CD4-positive, alpha-beta T cell treated with Interleukin-4 for 1 hour (primary cell): ENCODE measurements around the gene NME7.
"Not testable (repeated sequence)": the region's sequence is repeated elsewhere in the genome, so short reads cannot be mapped to it uniquely, and the experiment has no call there.

Experiments
- DNase-seq, 2 donors: peaks; one replicate each; pipeline ENCODE4 v3.0.0-alpha.2; 2020 to 2022

NME7 gene, protein sequence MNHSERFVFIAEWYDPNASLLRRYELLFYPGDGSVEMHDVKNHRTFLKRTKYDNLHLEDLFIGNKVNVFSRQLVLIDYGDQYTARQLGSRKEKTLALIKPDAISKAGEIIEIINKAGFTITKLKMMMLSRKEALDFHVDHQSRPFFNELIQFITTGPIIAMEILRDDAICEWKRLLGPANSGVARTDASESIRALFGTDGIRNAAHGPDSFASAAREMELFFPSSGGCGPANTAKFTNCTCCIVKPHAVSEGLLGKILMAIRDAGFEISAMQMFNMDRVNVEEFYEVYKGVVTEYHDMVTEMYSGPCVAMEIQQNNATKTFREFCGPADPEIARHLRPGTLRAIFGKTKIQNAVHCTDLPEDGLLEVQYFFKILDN

DNA sequence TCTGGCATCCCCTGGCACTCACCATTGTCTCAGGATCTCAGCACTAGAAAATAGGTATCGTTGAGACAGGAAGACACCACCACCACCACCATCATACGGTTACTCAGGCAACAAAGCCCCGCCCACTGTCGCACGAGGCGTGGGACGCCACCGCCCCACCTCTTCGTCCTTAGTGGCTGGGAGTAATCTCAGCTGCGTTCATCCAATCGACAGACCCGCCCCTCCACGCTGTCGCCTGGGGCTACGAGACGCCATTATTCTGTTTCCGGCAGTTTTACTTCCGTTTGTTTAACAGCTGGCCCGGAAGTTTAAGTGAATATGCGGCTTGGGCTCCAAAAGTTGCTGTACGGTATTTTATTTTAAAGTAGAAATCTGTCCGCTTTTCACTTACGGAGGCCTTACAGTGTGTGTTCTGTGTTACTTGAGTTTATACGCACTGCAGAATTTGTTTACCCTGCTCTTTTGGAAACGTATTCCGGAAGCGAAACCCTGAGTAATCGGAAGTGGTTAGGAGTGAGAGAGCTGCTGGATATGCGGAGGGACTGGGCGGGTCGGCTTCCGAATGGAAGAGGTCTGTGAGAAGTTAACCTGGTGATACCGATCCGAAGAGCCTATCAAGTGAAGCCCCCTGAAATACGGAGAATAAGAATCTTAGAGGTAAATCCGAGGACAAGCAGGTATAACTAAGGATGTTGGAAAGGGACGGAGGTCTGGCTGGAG, at the start of gene NME7, which contains the start of gene BLZF1:
NME7 (minus strand) TSS at position 112 of the 720 bp plus-strand sequence; CDS start at position 25, 87 bp downstream.
BLZF1 (plus strand) TSS at position 510 of the 720 bp plus-strand sequence. CDS start 1,328 bp downstream, outside the sequence.
- DNase-seq = peak; percentile 98

DNA sequence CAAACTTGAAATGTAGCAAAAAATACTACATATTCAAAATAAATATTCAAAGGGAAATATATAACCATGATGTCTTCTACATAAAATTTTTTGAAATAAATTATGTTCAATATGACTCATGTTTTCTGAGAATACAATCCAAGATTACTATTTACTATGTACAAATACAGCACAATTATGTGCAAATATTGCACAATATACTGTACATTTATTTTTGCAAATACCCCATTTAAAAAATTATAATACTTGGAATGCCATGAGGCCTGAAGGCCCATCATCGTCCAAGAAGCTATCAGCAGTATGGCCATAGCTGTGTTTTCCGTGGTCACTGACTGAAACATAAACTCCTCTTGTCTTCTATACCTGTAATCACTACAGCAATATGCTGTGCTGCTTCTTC, 47.4 kb upstream of the NME7 start:
- DNase-seq = no peak

DNA sequence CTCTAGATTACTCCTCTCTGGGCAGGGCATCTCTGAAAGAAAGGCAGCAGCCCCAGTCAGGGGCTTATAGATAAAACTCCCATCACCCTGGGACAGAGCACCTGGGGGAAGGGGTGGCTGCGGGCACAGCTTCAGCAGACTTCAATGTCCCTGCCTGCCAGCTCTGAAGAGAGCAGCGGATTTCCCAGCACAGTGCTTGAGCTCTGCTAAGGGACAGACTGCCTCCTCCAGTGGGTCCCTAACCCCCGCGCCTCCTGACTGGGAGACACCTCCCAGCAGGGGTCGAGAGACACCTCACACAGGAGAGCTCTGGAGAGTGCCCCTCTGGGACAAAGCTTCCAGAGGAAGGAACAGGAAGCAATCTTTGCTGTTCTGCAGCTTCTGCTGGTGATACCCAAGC, 40.7 kb upstream of the NME7 start:
- not testable (repeated sequence) for DNase-seq

DNA sequence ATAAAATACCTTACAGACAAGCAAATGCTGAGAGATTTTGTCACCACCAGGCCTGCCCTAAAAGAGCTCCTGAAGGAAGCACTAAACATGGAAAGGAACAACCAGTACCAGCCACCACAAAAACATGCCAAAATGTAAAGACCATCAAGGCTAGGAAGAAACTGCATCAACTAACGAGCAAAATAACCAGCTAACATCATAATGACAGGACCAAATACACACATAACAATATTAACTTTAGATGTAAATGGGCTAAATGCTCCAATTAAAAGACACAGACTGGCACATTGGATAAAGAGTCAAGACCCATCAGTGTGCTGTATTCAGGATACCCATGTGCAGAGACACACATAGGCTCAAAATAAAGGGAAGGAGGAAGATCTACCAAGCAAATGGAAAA, 35.0 kb upstream of the NME7 start:
- not testable (repeated sequence) for DNase-seq

DNA sequence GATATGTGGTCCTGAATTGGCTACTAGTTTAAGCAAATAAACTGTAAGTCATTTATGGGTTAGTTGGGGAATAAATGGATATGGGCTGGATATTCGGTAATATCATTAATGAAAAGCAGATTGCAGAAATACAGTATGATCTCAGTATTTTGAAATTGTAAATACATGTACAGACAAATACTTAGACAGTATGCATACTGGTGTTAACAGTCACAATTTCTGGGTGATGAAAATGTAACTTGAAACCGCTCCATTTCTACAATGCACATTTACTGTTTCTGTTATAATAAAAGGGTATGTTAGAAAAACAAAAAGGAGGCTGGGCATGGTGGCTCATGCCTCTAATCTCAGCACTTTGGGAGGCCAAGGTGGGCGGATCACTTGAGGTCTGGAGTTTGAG, 28.4 kb upstream of the NME7 start:
- no peak for DNase-seq

DNA sequence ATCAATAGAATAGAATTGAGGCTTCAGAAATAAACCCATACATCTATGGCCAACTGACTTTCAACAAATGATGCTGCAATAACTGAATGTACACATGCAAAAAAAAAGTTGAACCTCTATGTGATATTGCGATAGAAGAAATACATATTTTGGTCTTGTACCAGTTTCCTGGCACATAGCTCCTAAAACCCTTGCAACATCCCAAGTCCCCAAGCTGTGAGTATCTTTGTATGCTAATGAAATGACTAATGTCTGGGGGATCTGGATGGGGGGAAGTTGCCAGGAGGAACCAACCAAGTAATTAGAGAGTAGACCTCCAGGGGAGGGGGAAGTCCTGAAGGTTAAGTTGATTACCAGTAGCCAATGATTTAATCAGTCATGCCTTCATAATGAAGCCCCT, 24.8 kb upstream of the NME7 start:
- no peak for DNase-seq

DNA sequence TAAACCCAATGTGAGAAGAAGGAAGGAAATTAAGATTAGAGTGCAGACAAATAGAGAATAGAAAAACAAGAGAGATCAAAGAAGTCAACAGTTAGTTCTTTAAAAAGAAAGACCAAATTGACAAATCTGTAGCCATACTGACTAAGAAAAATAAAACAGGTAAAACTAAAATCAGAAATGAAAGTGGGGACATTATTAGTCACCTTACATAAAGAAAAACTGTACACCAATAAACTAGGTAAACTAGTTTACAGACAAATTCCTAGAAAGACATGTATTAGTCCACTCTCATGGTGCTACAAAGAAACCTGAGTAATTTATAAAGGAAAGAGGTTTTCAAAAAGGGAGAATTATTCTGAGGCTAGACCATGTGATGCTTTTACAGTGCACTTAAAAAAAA, 22.7 kb upstream of the NME7 start:
- DNase-seq = no peak

DNA sequence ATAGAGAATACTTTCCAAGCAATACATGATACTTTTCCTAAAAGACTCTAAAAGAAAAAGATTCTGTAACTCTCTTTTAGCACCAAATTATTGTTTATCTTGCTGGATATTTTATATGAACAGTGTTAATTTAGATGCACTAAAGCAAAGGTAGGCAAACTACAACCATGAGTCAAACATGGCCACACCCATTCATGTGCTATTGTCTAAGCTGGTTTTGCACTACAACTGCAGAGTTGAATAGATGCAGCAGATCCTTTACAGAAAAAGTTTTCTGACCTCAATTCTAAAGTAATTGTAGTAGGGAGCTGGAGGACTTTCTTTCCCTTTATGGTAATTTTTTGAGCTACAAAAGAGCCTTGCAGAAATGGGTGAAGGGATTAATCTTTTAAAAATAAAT, 19.8 kb upstream of the NME7 start:
- DNase-seq = no peak

DNA sequence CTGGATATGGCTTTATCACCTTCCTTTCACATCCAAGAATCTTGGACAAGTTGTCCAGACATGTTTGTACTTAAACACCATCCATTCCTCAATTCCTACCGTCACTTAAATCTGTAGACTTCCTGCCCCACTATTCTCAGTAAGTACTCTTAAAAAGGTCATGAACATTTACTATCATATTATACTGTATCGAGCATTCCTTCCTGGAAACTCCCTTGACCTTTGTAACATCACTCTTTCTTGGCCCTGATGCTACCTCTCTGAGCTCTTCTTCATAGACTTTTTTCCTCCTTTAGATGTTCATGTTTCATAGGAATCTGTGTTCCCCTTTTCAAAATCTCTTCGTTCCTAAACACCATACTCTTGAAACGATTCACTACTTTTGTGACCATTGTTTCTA, 15.9 kb upstream of the NME7 start:
- DNase-seq = no peak

DNA sequence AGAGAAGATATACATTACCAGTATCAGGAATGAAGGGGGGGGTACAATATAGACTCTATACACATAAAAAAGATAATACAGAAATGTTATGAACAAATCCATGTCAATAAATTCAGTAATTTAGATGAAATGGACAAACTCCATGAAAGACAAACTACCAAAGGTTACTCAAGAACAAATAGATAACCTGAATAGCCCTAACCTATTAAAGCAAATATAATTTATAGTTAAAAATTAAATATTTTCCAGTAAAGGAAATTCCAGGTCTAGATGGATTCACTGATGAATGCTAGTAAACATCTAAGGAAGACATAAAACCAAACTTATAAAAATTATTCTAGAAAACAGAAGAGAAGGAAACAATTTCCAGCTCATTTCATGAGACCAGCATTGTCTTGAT, 13.6 kb upstream of the NME7 start:
- no peak for DNase-seq

DNA sequence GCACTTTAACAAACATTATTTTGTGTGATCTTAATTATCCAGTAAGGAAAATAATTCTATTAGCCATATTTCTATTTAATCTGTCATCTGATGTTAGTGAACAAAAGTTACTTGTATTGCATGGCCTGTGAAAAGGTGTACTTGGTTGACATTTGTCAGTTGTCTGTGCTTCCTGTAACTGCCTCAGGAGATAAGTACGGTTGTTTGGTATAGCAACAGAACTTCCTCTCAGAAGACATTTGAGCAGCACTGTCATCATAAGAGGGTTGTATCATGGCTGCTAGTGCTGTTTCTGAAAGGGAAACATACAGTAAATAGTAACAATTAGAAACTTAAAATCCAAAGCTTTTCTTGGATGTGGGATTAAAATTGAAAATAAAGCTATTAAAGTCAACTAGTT, 3.8 kb upstream of the NME7 start:
- DNase-seq = peak in 1 of 2 donors; percentile 22

DNA sequence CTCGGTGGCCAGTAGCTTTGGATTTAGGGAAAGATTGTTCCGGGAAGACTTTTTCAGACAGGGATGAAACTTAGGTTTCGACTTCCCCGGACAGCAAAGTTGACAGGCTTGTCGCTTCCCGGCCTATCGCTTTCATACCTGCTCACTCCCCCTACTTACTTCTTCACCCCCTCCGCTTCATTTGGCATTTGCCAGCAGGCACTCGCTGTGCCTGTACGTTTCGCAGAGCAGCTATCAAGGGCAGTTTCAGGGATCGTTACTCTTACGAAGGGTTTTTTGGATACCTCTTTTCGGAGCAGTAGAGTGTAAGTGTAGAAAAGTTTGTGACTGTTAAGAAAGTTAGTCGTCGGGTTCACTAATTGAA, 791 bp upstream of the NME7 start:
- peak; percentile 14 to 35 for DNase-seq

DNA sequence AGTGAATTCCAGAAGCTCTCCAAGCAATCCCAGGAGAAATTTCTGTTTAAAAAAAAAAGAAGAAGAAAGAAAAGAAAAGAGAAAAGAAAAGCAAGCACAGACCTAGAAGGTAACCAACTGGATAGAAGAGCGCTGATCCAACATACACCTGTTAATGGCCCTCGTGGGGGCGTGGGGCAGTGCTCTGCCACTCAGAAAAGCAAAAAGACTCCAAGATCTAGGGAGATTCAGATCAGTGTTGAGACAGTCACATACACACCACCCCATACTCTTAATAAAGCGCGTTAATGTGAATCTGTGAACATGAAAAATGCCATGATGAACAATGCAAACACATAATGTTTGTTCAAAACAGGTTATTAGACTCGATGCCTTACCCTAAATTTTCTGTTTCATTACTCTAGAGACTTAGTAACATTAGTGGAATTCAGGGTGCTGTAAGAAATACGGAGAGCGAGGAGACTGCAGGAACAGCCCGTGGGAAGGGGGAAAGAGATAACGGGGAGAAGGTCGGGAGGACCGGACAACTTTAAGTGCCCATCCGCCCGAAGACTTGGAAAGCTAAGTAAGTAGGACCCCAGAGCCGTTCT, 406 bp downstream of the NME7 start:
- DNase-seq = no peak

DNA sequence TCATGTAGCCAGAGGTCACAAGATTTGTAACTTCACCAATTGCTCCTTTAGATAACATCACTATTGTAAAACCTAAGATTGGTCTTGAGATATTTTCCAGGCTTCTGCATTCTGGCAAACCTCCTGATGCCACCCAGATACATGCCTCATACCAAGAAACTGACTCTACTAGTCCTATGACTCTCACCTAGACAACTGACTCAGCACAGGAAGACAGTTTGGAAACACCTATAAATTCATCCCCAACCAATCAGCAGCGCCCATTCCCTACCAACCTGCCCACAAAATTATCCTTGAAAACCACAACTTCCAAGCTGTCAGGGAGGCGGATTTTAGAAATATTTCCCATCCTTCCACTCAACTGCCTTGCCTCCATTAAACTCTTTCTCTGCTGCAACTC, 2.6 kb downstream of the NME7 start:
- no peak for DNase-seq

DNA sequence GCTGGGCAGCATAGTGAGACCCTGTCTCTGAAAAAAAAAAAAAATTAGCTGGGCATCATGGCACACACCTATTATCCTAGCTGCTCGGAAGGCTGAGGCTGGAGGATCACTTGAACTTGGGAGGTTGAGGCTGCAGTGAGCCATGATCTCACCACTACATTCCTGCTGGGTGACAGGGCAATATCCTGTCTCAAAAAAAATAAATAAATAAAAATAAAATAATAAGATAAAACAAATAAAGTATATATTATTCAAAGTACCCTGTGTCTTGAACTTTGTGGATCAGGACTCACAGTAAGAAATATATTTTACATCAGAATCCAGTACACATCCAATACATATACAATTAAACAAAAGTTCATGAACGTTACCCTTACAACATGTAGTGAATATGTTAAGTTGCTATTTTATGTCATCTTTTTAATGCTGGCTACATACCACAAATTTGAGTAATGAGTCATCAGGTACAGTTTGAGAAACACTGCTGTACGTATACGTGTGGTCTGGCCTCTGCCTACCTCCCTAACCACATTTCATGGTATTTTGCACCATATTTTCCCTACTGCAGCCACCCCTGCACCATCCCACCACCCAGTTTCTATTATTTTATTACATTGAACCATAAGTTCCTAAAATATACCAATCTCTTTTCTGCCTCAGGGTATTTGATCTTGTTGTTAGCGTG, 4.4 kb downstream of the NME7 start:
- DNase-seq = peak in 1 of 2 donors; percentile 27

DNA sequence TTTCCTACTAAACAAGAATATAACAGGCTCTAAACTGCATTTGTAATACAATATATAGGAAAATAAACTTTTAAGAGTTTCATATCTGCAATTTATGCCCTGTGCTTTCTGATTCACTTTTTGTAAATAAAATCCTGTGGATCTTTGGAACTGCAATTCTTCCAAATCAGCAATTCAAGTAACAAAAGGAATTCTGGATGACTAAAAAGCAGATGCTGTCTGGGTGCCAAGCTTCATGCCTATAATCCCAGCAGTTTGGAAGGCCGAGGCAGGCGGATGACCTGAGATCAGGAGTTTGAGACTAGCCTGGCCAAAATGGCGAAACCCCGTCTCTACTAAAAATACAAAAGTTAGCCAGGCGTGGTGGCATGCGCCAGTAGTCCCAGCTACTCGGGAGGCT, 6.3 kb downstream of the NME7 start:
- DNase-seq = no peak

DNA sequence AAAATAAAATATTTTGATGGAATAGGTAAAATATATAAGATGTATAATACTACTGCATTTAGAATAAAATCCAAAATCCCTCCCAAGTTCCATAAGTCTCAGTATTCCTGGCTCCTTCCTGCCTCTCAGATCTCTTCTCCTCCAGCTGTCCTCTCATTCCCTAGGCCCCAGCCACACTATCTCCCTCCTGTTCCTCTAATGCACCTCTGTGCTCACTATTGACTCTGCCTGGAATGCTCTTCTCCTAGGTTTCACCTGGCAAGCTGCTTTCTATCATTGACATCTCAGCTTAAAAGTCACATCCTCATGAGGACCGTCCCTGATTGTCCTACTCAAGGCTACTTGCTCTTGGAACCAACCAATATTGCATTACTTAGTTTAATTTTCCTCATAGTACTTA, 7.2 kb downstream of the NME7 start:
- no peak for DNase-seq

DNA sequence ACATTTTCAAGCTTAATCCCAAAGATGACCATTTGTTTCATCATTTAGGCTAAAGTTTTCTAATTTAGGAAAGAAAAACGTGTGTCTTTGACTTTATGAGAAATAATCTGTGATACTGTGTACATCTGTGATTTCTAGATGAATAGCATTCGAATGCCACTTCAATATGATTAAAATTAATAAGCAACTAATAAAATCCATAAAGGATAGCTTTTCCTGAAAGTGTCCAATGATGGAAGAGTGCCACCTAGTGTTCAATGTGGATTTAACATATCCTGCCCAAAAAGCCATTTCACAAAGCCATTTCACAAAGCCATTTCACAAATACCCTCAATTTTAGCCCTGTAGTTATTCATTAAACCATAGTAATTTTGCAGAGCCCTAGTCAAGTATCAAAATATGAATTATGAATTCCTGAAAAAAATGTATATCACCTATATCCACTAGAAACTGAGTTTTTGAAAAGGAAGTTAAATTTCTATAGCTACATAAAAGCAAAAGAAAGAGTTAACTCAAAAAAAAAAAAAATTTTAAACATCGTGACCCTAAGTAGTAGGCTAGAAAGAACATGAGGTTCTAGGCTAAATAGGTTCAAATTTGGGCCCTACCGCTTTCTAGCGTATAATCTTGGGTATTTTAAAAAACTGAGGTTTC, 19.1 kb downstream of the NME7 start:
- peak in 1 of 2 donors; percentile 69 for DNase-seq

DNA sequence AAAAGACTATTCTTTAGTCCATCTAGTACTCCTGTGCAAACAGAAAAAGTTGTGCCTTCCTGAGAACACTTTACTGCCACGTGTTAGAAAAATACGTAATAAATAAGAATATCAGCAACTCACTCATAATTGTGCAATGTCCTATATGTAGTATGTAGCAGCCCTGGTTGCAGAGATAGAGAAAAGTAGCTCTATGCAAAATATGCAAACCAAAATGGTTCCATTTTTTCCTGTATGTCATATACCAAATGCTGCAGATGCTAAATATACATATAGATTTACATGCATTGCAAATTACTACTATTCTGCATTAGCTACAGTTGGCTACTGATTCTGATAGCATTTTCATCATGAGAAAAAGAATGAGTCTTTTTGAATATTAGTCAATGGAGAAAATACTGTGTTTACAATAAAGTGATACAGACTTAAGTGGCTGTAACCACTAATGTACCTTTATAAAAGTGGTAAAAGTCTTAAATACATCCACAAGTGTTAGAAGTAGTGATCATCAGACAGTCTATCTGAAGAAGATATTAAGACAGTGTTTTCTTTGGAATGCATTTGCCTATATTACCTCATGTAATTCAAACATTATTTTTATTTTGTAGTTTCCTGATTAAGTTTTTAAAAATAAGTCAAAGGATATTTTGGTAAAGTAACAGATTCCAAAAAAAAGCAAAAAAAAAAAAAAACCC, 19.8 kb downstream of the NME7 start:
- no peak for DNase-seq

DNA sequence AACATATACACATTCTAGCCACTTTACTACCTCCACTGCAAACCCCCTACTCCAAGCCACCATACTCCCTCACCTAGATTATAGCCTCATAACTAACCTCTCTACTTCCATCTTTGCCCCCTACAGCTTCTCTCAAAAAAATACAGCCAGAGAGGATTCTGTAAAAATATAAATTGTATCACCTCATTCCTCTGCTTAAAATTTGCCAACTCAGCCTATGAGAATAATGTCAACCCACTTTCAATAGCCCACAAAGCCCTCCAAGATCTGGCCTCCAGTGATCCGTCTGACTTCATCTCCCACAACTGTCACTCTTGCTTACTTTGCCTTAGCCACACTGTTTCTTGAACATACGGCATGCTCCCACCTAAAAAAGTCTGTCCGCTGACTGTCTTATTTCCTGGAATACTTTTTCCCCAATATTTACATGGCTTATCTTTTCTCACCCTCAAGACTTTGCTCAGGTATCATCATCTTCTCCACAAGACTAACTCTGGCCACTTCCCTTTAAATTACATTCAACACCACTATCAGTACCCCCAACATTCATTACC, 21.5 kb downstream of the NME7 start:
- no peak for DNase-seq

DNA sequence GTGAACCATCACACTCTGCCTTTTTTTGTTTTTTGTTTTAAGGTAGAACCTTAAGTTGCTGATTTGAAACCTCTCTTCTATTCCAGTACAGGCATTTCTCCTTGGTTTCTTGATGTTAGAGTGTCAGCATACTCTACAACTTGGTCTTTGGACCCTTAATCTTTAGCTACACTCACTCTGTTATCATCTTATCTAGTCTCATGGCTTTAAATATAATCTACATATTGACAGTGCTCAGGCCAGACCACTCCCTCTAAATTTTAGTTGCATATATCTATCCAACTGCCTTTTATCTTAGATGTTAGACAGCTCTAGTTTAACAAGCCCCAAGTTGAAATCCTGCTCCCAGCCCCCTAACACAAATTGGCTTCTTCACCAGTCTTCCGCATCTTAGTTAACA, 22.1 kb downstream of the NME7 start:
- no peak for DNase-seq

DNA sequence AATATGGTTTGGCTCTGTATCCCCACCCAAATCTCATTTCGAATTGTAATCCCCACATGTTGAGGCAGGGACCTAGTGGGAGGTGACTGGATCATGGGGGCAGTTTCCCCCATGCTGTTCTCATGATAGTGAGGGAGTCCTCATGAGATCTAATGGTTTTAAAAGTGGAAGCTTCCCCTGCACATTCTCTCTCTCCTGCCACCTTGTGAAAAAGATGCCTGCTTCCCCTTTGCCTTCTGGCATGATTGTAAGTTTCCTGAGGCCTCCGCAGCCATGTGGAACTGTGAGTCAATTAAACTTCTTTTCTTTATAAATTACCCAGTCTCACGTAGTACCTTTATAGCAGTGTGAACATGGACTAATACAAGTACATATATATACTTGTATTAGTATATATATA, 25.5 kb downstream of the NME7 start:
- DNase-seq = not testable (repeated sequence)
